Activated naive CD8-positive, alpha-beta T cell treated with anti-CD3 and anti-CD28 coated beads for 36 hours (primary cell): ENCODE results near the gene OR4A16. TPM values are rescaled to one million over a fixed set of nuclear protein-coding genes. Genes with fewer than 3 reads are reported as not detected.

Experiments used
- DNase-seq: peaks from one replicate; pipeline ENCODE4 v3.0.0; 2021
- H3K27ac Mint-ChIP-seq: one replicate; pipeline ENCODE4 v1.8.0; 2022; ENCODE audit warnings: mild to moderate bottlenecking, moderate library complexity, mixed read lengths
- H3K27me3 Mint-ChIP-seq: one replicate; pipeline ENCODE4 v1.8.0; 2022; ENCODE audit warnings: mild to moderate bottlenecking, mixed read lengths
- H3K36me3 Mint-ChIP-seq: one replicate; pipeline ENCODE4 v1.8.0; 2021; ENCODE audit warnings: mild to moderate bottlenecking, mixed read lengths
- H3K4me1 Mint-ChIP-seq: one replicate; pipeline ENCODE4 v1.8.0; 2021; ENCODE audit warnings: mixed read lengths
- H3K4me3 Mint-ChIP-seq: one replicate; pipeline ENCODE4 v1.8.0; 2022; ENCODE audit warnings: mild to moderate bottlenecking, moderate library complexity, mixed read lengths
- H3K9me3 Mint-ChIP-seq: one replicate; pipeline ENCODE4 v1.8.0; 2022; ENCODE audit warnings: mixed read lengths
- total RNA-seq, 2 experiments: library from RNA; stranded (reverse); gene quantifications; one replicate each; pipeline ENCODE4 v1.2.3, GENCODE V29; 2021

Gene OR4A16, protein sequence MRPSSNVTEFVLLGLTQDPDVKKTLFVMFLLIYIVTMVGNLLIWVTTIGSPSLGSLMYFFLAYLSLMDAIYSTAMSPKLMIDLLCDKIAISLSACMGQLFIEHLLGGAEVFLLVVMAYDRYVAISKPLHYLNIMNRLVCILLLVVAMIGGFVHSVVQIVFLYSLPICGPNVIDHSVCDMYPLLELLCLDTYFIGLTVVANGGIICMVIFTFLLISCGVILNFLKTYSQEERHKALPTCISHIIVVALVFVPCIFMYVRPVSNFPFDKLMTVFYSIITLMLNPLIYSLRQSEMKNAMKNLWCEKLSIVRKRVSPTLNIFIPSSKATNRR
- not detected for total RNA-seq

- Mint-ChIP-seq H3K27me3 (no peaks in the 10 kb centered on the region), H3K4me1 (no peaks in the 10 kb centered on the region), H3K27ac (no peak within 1 kb of the TSS), H3K36me3 (no peaks in the 10 kb centered on the region), H3K9me3 (peaks cover 12% of the 10 kb centered on the region), H3K4me3 (no peak within 1 kb of the TSS)
- DNase-seq: no peak
Measured at GRCh38 chr11:55342901-55343300, at the start of gene OR4A16. Gene OR4A16 (plus strand): TSS chr11:55343201. CDS start chr11:55343201, 0 bp downstream.

DNA sequence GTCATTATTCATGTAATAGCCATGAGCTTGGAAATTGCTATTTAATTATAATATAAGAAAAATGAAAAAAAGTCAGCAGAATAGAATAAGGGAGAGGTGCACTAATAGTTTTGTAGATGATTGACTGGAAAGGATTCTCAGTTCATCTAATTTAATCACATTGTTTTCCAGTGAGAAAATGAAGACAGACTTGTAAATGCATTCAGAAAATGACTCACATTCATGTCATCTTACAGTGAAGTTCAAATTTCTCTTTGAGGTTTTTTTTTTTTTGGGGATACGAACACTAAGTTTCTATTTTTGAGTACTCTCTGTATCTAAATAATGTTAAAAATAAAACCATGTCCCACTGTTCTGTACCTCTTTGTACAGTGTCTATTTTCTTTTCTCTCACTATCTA lies 18.5 kb upstream of the OR4A16 start:
- Mint-ChIP-seq H3K27me3 (no peaks in the 10 kb centered on the region), H3K27ac (no peak overlapping the region), H3K4me1 (no peaks in the 10 kb centered on the region), H3K4me3 (no peak overlapping the region), H3K36me3 (no peaks in the 10 kb centered on the region), H3K9me3 (peaks cover 11% of the 10 kb centered on the region)
- DNase-seq: no peak

DNA sequence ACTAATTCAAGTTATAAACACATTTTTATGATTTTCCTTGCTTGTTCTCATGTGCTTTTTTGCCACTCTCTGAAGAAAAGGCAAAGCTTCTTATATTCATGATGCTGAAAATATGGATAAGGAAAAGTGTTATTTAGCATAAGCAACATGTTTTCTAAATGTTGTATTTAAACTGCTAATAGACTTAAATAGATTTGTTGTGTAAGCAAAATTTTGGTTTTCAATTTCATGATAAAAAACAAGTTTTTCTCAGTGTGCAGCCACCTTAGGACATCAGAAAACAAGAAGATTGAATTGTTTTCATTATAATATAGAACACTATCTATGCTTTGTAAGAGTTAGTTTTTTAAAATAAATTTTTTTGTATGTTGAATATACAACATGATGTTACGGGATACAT lies 2.3 kb downstream of the OR4A16 start:
- H3K36me3 Mint-ChIP-seq: no peaks in the 10 kb centered on the region
- no peak overlapping the region for H3K27ac Mint-ChIP-seq
- H3K9me3 Mint-ChIP-seq: peaks cover 18% of the 10 kb centered on the region
- no peak for DNase-seq
- no peaks in the 10 kb centered on the region for H3K27me3 Mint-ChIP-seq
- H3K4me1 Mint-ChIP-seq: no peaks in the 10 kb centered on the region
- H3K4me3 Mint-ChIP-seq: no peak overlapping the region

DNA sequence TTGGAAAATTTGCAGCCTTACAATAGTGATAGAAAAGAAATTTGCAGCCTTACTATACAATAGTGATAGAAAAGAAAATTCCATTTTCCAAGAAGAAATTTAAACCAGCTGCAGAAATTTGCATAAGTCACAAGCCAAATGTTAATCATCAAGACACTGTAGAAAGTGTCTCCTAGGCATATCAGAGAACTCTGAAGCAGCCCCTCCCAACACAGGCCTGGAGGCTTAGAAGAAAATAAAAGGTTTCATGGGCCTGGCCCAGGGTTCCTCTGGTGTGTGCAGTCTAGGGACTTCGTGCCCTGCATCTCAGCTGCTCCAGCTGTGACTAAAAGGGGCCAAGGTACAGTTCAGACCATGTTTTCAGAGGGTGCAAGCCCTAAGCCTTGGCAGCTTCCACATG lies 6.0 kb downstream of the OR4A16 start:
- Mint-ChIP-seq H3K4me3 (no peak overlapping the region), H3K27ac (no peak overlapping the region), H3K27me3 (no peaks in the 10 kb centered on the region), H3K4me1 (no peaks in the 10 kb centered on the region), H3K9me3 (peaks cover 18% of the 10 kb centered on the region), H3K36me3 (no peaks in the 10 kb centered on the region)
- DNase-seq: no peak

DNA sequence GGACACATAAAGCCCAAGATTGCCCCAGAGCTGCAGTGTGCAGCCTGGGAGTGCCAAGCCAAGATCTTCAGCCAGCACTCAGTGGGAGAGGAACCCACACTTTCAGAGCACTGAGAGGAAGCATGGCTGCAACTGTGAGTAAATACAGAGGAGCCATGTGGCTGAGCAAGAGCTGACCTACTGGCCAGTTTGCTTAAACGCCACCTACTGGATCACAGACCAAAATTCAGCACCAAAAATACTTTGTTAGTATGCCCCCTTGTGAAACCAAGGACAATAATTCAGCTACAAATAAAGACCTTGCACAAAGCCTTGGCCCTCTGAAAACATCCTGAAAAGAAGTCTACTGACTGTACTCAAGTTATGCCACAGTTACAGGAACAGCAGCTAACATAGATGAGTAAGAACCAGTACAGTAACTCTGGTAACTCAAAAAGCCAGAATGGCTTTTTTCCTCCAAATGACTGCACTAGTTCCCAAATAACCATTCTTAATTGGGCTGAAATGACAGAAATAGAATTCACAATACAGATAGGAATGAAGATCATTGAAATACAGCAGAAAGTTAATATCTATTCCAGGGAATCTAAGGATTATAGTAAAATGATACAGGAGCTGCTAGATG lies 14.7 kb downstream of the OR4A16 start:
- peaks cover 18% of the 10 kb centered on the region for H3K9me3 Mint-ChIP-seq
- H3K36me3 Mint-ChIP-seq: no peaks in the 10 kb centered on the region
- no peaks in the 10 kb centered on the region for H3K27me3 Mint-ChIP-seq
- H3K4me1 Mint-ChIP-seq: no peaks in the 10 kb centered on the region
- H3K27ac Mint-ChIP-seq: no peak overlapping the region
- DNase-seq: no peak
- H3K4me3 Mint-ChIP-seq: no peak overlapping the region

DNA sequence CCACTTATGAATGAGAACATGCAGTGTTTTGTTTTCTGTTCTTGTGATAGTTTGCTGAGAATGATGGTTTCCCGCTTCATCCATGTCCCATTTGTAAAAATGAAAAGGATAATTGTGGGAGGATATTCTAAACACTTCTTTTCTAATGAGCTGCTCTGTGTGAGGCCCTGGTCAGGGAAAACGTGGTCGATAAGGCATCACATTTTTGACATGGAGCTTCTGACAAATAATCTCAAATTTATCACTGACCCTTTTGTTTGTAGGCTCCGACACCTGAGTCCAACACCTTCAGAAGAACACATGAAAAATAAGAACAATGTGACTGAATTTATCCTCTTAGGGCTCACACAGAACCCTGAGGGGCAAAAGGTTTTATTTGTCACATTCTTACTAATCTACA lies 24.7 kb downstream of the OR4A16 start, which contains the start of gene OR4A15:
Gene OR4A15 (plus strand): TSS at position 301 of the 400 bp plus-strand sequence. CDS start 0 bp downstream, at position 301.
- Mint-ChIP-seq H3K27me3 (no peaks in the 10 kb centered on the region), H3K27ac (no peak within 1 kb of the TSS), H3K9me3 (peaks cover 11% of the 10 kb centered on the region), H3K4me3 (no peak within 1 kb of the TSS), H3K4me1 (no peaks in the 10 kb centered on the region), H3K36me3 (no peaks in the 10 kb centered on the region)
- DNase-seq: no peak

Other genes with a start within 250 kb of the OR4A16 start
- not detected for gene TRIM48, start 81.0 kb upstream of the OR4A16 start, total RNA-seq
- gene OR4A15, start 24.8 kb downstream of the OR4A16 start, total RNA-seq: not detected
- not detected for gene OR4C15, start 211.3 kb downstream of the OR4A16 start, total RNA-seq
- not detected for gene OR4C16, start 228.9 kb downstream of the OR4A16 start, total RNA-seq